Choroid plexus epithelial cell (primary cell): Measurements from ENCODE around the gene ZNF562.
A peak's percentile ranks its signal among the peaks of the same experiment; 100 is the strongest.

ENCODE experiments used
- DNase-seq: peaks from one replicate; pipeline ENCODE4 v3.0.0-alpha.2; 2010; ENCODE audit warnings: low read depth
- H3K4me3 ChIP-seq: 2 replicates; pipeline ENCODE4 v1.5.1; 2011; ENCODE audit warnings: low read depth, mild to moderate bottlenecking, control low read depth, low read length, moderate library complexity
- TF ChIP-seq, protein P1 (sequence below): conservative IDR thresholded peaks from 2 replicates; pipeline ENCODE4 v1.5.1; 2011; ENCODE audit warnings: low read depth, mild to moderate bottlenecking, control low read depth, inconsistent platforms, low read length, moderate library complexity

Gene ZNF562

DNA sequence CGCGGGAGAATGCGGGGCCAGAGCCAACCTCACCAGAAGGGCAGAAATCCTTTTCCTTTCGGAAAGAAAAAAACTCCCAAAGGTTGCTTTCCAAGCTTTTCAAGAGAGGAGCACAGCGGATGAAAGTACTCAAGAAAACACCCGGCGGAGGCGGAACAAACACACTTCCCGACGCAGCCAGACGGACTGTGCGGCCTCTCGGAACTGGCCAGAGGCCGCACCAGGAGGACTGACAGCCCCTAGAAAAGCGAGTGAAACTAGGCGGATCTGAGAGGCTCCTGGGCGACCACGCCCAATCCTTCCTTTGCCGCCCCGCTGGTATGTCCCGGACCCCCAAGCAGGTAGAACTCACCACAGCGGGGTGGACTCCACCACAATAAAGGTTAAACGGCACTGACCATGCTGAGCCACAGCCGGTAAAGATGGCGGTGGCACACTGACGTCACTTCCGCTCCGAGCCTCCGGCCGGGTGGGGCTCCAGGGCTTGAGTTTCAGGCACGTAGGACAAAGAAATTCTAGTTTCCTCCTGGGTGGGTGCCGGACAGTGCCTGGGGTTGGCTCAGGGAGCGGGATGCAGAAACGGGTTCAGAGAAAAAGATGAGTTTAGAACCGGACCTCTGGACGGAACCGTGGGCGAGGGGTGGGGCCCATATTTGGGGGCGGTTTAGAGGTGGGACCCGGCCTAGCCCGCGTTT lies at the start of gene ZNF562:
Gene ZNF562, minus strand, starts transcription at position 438 of the 695 bp plus-strand sequence. CDS start 14,356 bp downstream, outside the sequence.
- TF ChIP-seq, protein P1, sequence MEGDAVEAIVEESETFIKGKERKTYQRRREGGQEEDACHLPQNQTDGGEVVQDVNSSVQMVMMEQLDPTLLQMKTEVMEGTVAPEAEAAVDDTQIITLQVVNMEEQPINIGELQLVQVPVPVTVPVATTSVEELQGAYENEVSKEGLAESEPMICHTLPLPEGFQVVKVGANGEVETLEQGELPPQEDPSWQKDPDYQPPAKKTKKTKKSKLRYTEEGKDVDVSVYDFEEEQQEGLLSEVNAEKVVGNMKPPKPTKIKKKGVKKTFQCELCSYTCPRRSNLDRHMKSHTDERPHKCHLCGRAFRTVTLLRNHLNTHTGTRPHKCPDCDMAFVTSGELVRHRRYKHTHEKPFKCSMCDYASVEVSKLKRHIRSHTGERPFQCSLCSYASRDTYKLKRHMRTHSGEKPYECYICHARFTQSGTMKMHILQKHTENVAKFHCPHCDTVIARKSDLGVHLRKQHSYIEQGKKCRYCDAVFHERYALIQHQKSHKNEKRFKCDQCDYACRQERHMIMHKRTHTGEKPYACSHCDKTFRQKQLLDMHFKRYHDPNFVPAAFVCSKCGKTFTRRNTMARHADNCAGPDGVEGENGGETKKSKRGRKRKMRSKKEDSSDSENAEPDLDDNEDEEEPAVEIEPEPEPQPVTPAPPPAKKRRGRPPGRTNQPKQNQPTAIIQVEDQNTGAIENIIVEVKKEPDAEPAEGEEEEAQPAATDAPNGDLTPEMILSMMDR, result no peak
- H3K4me3 ChIP-seq, result peak within 1 kb of the TSS; percentile 92
- DNase-seq, result peak; percentile 89

DNA sequence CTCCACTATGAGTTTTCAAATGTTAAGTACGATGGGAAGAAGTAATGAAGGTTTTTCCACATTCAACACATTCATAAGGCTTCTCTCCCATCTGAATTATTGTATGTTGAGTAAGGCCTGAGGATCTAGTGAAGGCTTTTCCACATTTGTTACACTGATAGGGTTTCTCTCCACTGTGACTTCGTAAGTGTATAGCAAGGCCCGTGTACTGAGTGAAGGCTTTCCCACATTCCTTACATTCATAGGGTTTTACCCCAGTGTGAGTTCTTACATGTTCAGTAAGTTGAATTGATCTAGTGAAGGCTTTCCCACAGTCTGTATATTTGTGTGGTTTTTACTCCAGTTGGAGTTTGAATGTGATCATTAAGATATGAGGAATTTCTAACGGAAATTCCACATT lies 49.3 kb upstream of the ZNF562 start:
- TF ChIP-seq, protein P1, result no peak
- no peak overlapping the region for H3K4me3 ChIP-seq
- no peak for DNase-seq

DNA sequence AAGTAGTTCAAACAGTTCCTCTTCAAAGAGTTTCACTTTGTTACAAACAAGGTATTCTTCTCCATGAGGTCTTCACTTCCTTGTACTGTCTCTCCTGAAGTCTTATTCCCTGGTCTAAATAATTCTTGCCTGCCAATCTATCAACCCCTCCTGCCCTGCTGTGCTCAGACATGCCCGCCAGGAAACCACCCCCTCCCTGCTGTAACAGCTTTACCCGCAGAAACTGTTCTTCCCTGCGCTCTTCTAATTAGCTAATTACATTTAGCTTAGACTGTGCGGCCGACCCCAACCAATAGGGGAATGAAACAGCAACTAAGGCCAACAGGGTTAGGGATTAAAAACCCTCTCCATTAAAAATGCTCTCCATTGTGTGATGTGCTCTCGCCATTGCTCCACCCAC lies 47.0 kb upstream of the ZNF562 start:
- no peak for DNase-seq
- TF ChIP-seq, protein P1, result no peak
- no peak overlapping the region for H3K4me3 ChIP-seq

DNA sequence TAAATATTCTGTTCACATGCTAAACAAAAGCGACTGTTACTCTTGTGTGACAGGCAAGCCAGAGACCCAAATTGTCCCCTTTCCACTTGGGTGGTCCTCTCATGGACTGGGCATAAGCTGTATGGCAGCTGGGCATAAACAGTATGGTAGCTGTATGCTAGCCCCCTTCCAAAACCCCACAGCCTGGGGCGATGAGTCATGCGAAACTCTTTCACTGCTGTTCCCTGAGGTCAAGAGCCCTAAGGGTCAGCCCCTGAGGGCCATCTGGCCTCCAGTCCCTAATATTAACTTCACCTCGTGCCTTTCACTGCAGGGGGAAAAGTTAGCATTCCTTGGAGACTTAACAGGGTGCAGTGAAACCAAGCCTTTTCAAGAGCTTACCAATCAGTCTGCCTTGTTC lies 45.6 kb upstream of the ZNF562 start:
- DNase-seq, result no peak
- no peak overlapping the region for H3K4me3 ChIP-seq
- TF ChIP-seq, protein P1, result no peak

- no peak overlapping the region for H3K4me3 ChIP-seq
- TF ChIP-seq, protein P1, result no peak
These were observed 36.9 kb upstream of the ZNF562 start for GRCh38 chr19:9711815-9712214.

GRCh38 chr19:9709305-9709704 lies 34.4 kb upstream of the ZNF562 start:
- H3K4me3 ChIP-seq, result no peak overlapping the region
- no peak for DNase-seq
- TF ChIP-seq, protein P1, result no peak

More at GRCh38 chr19:9711815-9712214, 36.9 kb upstream of the ZNF562 start:
- no peak for DNase-seq

DNA sequence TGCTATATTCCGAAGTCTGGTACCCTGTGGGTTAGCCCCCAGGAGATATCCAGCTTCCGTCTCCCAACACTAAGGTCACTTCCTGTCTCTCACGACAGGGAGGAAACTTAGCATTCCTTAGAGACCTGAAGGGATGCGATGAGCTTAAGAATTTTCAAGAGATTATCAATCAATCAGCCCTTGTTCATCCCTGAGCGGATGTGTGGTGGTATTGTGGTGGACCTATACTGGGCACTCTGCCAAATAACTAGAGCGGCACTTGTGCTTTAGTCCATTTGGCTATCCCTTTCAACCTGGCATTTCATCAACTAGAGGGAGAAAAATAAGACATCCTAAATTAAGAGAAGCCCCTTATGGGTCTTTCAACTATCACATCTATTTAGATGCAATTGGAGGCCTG lies 30.9 kb upstream of the ZNF562 start:
- no peak for DNase-seq
- H3K4me3 ChIP-seq, result no peak overlapping the region
- TF ChIP-seq, protein P1, result no peak
